Amniotic stem cell (primary cell): ENCODE data around the gene TPK1.

Experiments
- DNase-seq: peaks from one replicate; lab custom pipeline; 2025; lab: John Stamatoyannopoulos, UW

The TPK1 gene

DNA sequence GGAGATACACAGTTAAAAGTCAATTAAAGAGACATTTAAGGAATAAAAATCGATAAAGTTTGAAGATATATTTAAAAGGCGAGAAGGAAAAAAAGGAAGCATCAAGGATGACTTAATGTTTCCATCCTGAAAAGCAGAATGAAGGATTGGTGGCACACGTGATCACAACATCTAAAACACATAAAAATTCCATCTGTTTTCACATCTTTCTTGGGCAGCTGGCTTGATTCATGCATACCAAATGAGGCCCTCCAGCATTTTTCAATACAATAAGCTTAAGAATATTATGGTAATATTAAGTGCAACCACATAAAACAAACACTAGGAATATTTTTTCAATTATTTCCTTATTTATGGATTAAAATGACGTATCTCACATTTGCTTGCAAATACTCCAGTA lies 112.6 kb downstream of the TPK1 start:
- no peak for DNase-seq

DNA sequence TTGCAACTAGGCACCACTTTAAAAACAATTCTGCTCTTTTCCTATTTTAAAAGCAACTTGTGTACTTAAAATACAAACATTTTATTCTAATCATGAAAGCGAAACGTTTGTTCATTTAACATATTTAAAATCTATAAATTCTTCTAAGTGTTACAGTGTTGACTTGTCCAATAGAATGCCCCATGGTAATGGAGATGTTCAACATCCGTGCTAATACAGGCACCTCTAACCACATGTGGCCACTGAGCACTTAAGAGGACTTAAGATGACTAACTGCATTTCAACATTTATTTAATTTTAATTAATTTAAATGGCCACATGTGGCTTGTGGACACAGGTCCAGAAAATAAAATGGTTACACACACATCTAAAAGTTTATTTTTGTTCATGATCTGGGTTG lies 115.1 kb downstream of the TPK1 start:
- DNase-seq = no peak

- DNase-seq = no peak
Observed at GRCh38 chr7:144720149-144720548, 115.7 kb downstream of the TPK1 start.

GRCh38 chr7:144717720-144718119 lies 118.1 kb downstream of the TPK1 start:
- no peak for DNase-seq

DNA sequence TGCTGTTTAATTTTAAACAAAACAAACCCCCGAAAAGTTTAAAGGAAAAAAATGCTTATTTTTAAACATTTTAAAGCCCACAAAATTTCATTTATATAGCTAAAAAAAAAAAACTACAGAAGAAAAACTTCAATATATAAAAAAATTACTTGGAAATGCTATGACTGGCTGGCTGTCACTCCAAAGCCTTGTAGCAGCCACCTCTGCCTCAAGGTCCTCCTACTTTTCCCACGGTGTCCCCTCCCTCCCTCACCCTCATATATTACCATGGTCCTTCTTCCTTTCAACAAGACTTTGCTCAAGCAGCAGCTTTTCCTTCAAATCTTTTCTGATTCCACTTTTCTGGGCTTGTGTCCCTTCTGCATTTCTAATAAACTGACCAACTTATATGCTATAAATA lies 122.0 kb downstream of the TPK1 start:
- no peak for DNase-seq

GRCh38 chr7:144710791-144711190 lies 125.1 kb downstream of the TPK1 start:
- DNase-seq = no peak

DNA sequence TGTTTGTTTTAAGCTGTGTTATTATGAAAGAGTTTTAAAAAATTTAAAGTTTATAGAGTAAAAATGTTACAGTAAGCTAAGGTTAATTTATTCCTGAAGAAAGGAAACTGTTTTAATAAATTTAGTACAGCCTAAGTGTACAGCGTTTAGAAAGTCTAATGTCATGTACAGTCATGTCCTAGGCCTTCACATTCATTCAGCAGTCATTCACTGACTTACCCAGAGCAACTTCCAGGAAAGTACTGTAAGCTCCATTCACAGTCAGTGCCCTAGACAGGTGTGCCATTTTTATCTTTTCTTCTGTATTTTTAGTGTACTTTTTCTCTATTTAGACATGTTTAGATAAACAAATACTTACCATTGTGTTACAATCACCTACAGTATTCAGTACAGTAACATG lies 126.8 kb downstream of the TPK1 start:
- DNase-seq = no peak

DNA sequence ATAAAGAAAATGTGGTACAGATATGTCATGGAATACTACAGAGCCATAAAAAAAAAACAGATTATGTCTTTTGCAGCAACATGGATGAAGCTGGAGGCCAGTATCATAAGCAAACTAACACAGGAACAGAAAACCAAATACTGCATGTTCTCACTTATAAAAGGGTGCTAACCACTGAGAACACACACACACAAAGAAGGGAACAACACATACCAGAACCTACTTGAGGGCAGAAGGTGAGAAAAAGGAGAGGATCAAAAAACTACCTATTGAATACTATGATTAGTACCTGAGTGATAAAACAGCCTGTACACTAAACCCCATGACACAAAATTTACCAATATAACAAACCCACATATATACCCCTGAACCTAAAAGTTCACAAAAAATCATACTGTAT lies 144.6 kb downstream of the TPK1 start:
- no peak for DNase-seq

DNA sequence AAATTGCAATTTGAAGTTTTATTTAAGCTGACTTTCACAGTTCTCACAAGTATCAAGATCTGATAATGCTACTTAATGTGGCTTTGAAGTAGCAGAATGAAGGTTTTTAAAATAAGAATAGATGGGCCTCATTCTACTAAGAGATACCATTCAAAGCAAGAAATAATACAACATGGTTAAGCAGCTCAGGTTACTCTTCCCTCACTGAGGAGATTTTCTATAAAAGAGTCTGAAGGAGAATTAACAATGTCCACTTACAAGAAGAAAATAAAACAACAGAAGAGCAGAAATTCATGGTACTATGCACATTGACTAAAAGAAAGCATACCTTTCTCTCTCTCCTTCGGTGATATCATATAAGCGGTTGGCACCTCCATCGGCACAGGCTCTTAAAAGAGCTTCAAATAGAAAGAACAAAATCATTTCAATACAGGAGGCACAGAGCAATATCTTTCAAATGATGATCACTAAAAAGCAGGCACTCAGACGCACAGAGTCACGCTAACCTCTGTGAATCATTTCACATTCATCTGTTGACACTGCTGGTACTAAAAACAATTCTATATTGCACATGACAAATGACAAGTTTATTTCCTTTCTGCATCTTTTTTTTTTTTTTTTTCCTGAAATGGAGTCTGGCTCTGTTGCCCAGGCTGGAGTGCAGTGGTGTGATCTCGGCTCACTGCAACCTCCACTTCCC lies 153.1 kb downstream of the TPK1 start:
- DNase-seq = no peak

DNA sequence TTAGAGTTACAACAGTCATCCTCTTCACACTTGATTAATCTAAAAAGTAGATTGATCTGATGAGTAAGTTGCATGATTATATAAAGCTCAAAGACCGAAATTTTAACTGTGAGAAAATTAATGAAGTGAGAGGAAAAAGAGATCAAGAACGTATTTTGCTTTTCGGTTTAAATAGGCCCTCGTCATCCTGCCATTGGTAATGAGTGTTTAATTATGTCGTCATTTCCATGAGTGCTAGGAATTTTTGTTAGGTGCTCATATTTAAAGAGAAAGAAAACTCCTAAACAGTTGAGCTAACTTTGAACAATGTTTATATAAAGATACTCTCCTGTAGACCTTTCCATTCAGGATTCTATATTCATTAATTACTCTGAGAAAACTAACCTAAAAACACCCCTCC lies 159.4 kb downstream of the TPK1 start:
- no peak for DNase-seq

DNA sequence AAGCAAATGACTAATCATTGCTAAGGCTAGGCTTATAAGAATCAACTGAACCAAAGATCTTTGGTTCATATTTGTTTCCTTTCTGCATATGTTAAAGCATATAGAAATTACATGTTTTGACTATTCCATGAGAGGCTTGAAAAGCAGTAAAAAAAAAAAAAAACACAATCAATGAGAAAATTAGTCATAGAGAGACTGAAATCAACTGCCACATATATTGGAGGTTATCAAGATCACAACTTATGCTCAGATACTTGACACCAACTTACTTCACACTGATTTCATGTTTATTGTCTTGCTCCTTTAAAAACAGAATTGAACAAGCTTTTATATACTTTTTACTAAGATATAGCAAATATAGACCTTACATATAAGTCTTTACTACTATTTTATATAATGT lies 161.3 kb downstream of the TPK1 start:
- no peak for DNase-seq

DNA sequence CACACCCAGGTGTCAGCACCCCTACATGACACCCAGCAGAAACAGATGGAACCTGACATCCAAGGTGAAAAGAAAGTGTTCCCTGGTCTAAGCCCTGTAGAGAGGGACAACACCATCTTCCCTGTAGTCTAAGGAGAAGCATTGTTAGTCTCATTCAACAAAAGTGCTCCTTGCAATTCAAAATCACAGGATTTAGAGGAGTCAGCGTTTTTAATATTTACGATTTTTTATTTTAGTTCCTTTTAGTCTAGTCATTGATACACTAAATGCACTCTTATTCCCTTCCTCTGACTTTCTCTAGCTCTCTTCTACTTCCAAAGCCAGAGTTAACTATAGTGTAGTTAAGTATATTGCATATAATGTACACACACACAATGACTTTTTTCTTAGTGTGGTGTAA lies 163.0 kb downstream of the TPK1 start:
- no peak for DNase-seq

DNA sequence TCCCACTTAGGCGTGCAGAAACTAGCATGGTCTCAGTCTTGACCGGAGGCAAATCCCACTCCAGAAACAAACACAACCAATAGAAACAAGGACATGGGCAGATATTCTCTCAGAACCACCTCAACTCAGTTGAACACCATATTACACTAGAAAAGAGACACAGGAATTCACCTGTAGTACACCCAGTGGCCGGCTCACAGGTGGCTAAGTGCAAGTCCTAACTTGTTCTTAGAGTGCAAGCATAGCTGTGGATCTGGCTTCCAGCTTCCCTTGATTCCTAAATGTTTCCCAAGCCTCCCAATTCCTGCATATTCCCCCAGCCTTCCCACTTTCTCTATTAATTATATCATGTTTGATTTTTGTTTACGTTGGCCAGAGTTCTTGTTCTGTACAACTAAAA lies 164.4 kb downstream of the TPK1 start:
- no peak for DNase-seq

DNA sequence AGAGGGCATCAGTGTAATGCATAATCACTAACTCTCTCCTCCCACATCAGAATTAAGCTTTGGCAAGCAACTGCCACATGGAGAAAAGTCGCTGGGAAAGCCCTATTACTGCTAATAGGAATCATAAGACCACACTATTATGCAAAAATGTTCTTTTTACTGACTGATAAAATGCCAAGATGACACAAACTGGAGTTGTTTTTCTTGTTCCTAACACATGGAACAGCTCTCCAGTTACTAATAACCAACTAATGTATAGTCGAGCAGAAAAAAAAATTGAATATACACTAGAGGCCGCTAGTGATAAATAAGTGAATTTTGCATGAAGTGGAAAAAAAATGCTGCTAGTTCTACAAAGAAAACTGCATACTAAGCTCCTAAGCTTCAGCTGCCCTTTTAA lies 165.6 kb downstream of the TPK1 start:
- no peak for DNase-seq

DNA sequence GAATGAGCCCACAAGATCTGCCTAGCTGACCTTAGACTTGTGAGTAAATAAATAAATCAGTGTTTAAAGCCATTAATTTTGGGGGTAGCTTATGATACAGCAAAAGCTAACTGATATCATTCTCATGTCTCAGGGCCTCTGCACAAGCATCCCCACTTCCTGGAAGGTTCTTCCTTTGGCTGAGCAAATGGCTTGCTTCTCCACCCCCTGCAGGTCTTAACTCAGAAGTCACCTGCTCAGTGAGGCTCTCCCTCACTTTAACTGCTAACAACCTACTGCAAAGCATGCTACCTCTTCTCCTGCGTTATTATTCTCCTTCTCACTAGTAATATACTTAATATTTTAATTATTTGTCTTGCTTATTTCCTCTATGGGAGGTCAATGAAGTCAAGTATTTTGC lies 167.3 kb downstream of the TPK1 start:
- DNase-seq = no peak

DNA sequence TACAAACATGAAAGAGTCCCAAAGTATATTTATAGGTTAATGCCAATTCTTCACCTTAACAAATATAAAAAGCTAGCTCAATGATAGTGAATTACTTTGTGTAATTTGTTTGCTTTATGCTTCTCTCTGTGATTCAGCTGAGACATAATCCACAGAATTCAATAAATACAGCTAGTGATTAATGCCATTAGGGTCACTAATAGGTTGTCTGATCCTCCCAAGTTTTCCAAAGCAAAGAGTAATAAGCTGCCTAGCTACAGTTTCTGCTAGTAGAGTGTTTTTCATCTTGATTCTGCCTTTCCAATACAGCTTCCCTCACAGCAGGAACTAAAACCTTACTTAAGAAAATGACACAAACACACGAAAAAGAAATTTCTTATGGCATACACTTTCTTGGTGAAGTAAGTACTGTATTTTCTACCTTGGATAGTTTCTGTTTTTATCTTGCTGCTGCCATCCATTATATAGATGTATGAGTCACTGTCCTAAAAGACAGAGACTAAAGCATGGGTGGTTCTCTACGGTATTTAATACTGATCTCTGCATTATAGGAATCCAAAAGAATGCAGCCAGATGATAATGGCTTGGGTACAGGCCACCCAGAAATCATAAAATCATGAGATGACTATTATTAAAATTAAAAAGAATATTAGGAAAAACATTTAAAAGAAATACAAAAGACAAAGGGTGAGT lies 170.0 kb downstream of the TPK1 start:
- no peak for DNase-seq

DNA sequence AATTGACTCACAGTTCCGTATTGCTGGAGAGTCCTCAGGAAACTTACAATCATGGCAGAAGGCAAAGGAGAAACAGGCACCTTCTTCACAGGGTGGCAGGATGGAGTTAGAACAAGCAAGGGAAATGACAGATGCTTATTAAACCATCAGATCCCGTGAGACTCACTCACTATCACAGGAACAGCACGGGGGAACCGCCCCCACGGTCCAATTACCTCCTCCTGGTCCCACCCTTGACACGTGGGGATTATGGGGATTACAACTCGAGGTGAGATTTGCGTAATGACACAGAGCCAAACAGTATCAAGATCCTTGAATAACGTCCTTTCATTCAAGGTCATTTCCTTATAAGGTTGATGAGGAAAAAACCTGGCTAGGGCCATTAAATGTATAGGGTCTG lies 176.6 kb downstream of the TPK1 start:
- no peak for DNase-seq

- DNase-seq = no peak
Observed at GRCh38 chr7:144656965-144657517, 178.8 kb downstream of the TPK1 start.

DNA sequence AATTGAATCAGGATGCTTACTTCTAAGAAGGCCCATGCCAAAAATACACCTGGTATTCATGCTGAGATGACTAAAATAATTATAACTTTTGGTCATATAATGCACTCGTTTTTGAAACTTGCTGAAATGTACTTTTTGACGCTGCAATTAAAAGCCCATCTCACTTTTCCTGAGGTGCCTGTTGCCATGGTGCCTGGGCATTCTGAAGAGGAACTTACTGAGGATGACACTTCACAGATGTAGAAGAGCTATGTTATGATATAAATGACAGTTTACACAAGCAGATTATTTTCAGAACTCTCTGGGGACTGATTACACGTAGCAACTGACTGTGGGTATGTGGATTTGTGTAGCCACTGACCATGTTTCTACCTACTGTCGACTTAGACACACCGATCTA lies 182.4 kb downstream of the TPK1 start:
- DNase-seq = no peak

- no peak for DNase-seq
Observed at GRCh38 chr7:144650439-144650838, 185.4 kb downstream of the TPK1 start.

GRCh38 chr7:144649120-144649519 lies 186.7 kb downstream of the TPK1 start:
- no peak for DNase-seq

- no peak for DNase-seq
Observed at GRCh38 chr7:144641389-144642044, 194.3 kb downstream of the TPK1 start.

DNA sequence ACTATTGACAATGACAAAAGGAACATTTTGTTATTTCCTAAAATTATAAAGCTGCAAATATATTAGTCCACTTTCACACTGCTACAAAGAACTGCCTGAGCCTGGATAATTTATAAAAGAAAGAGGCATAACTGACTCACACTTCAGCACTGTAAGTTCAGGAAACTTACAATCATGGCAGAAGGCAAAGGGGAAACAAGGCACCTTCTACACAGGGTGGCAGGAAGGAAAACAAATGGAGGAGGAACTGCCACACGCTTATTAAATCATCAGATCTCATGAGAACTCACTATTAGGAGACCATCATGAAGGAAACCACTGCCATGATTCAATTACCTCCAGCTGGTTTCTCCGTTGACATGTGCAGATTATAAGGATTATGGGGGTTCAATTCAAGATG lies 203.1 kb downstream of the TPK1 start:
- DNase-seq = no peak
